ENCODE data around the gene PI3. TPM values are rescaled to one million over a fixed set of nuclear protein-coding genes. Genes with fewer than 3 reads are reported as not detected.

PI3 gene
- total RNA-seq, 1 donor from 2014 or later: not detected

DNA sequence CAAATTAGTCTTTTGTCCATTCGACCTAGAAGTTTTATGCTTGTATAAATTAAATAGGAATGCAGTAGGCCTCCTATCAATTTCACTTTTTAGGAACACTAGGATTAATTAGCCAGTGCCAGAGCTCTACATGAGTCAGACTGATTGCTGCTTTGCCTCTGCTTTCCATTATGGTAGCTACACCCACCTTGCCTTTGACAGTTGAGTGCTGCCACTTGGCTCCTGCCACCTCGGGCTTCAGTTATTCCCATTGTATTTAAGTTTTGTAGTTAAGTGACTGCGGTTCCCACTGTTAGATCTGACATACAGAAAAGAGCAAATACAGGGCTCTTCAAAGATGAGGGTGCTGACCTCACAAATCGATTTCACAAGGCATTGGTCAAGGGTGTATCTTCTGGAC lies 33.9 kb upstream of the PI3 start:
- no peak for DNase-seq (ENCODE audit: low spot score)
- Mint-ChIP-seq H3K4me1 (ENCODE audit: unreplicated experiment) (no peaks in the 10 kb centered on the region), H3K27me3 (ENCODE audit: unreplicated experiment) (no peaks in the 10 kb centered on the region), H3K9me3 (ENCODE audit: unreplicated experiment) (no peaks in the 10 kb centered on the region), H3K36me3 (ENCODE audit: low read depth, unreplicated experiment) (no peaks in the 10 kb centered on the region), H3K27ac (ENCODE audit: unreplicated experiment) (no peak overlapping the region), H3K4me3 (ENCODE audit: unreplicated experiment) (no peak overlapping the region)
- TF ChIP-seq, protein P1, sequence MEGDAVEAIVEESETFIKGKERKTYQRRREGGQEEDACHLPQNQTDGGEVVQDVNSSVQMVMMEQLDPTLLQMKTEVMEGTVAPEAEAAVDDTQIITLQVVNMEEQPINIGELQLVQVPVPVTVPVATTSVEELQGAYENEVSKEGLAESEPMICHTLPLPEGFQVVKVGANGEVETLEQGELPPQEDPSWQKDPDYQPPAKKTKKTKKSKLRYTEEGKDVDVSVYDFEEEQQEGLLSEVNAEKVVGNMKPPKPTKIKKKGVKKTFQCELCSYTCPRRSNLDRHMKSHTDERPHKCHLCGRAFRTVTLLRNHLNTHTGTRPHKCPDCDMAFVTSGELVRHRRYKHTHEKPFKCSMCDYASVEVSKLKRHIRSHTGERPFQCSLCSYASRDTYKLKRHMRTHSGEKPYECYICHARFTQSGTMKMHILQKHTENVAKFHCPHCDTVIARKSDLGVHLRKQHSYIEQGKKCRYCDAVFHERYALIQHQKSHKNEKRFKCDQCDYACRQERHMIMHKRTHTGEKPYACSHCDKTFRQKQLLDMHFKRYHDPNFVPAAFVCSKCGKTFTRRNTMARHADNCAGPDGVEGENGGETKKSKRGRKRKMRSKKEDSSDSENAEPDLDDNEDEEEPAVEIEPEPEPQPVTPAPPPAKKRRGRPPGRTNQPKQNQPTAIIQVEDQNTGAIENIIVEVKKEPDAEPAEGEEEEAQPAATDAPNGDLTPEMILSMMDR (IDR thresholded peaks at IDR 0.05; ENCODE audit: unreplicated experiment): no peak

DNA sequence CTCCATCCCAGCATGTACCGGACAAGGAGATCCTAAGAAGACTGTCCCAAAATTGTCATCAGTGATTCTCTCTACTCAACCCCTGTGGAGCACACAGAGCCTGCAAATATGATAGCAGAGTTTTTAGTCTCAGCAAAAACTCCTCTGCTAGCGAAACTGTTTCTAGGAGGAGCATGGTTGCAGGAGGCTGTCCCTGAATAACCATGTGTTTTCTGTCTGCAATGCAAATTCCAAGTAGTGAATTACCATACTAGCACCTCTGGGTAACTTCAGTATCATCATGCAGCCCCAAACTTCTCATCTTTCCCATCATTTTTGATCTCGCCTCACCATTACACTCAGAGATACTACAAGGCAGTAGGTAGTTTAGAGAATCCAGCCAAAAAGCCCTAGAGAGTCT lies 25.6 kb upstream of the PI3 start:
- Mint-ChIP-seq H3K4me3 (ENCODE audit: unreplicated experiment) (no peak overlapping the region), H3K4me1 (ENCODE audit: unreplicated experiment) (no peaks in the 10 kb centered on the region), H3K9me3 (ENCODE audit: unreplicated experiment) (no peaks in the 10 kb centered on the region), H3K27ac (ENCODE audit: unreplicated experiment) (no peak overlapping the region), H3K36me3 (ENCODE audit: low read depth, unreplicated experiment) (no peaks in the 10 kb centered on the region), H3K27me3 (ENCODE audit: unreplicated experiment) (peaks cover 2% of the 10 kb centered on the region)
- TF ChIP-seq, protein P1 (IDR thresholded peaks at IDR 0.05; ENCODE audit: unreplicated experiment): no peak
- DNase-seq (ENCODE audit: low spot score): no peak

DNA sequence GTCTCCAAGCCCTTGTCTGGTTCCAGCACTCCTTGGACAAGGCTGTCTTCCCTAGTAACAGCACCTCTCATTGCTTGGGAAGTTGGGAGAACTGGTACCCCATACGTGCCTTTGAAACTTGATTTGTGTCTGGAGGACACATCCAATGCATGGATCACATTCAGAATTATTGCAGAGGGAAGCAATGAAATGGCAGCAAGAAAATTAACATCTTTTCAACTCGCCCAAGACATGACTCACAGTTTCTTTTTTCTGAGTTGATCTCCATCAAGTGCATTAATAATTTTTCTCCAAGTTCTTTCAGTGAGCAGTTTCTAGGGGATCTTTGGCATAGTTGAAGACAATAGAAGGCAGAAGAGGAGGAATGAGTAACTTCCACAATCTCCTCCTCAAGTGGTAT lies 22.3 kb upstream of the PI3 start:
- no peak for DNase-seq (ENCODE audit: low spot score)
- Mint-ChIP-seq H3K36me3 (ENCODE audit: low read depth, unreplicated experiment) (peaks cover 4% of the 10 kb centered on the region), H3K4me1 (ENCODE audit: unreplicated experiment) (no peaks in the 10 kb centered on the region), H3K27ac (ENCODE audit: unreplicated experiment) (no peak overlapping the region), H3K27me3 (ENCODE audit: unreplicated experiment) (peaks cover 1% of the 10 kb centered on the region), H3K4me3 (ENCODE audit: unreplicated experiment) (no peak overlapping the region), H3K9me3 (ENCODE audit: unreplicated experiment) (no peaks in the 10 kb centered on the region)
- TF ChIP-seq, protein P1 (IDR thresholded peaks at IDR 0.05; ENCODE audit: unreplicated experiment): no peak

DNA sequence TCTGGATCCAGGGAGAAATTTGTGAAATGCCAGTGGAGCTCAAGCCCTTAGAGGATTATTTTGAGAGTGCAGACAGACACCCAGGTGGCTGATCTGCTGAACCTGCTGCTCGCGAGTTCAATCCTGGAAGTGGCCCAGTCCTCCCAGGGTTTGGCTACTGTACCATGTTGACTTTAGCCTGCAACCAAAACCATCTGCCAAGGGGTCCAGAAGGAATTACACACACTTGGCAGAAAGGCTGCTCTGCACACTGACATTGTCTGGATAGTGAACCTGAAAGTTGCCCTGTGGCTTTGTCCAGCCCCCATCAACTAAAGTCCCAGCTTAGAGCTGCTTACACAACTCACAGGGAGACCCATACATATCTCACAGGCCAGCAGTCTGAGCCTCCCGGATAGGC lies 21.6 kb upstream of the PI3 start:
- H3K27me3 Mint-ChIP-seq (ENCODE audit: unreplicated experiment): peaks cover 1% of the 10 kb centered on the region
- H3K4me1 Mint-ChIP-seq (ENCODE audit: unreplicated experiment): no peaks in the 10 kb centered on the region
- DNase-seq (ENCODE audit: low spot score): no peak
- no peaks in the 10 kb centered on the region for H3K9me3 Mint-ChIP-seq (ENCODE audit: unreplicated experiment)
- TF ChIP-seq, protein P1 (IDR thresholded peaks at IDR 0.05; ENCODE audit: unreplicated experiment): no peak
- H3K36me3 Mint-ChIP-seq (ENCODE audit: low read depth, unreplicated experiment): peaks cover 4% of the 10 kb centered on the region
- H3K4me3 Mint-ChIP-seq (ENCODE audit: unreplicated experiment): no peak overlapping the region
- no peak overlapping the region for H3K27ac Mint-ChIP-seq (ENCODE audit: unreplicated experiment)

DNA sequence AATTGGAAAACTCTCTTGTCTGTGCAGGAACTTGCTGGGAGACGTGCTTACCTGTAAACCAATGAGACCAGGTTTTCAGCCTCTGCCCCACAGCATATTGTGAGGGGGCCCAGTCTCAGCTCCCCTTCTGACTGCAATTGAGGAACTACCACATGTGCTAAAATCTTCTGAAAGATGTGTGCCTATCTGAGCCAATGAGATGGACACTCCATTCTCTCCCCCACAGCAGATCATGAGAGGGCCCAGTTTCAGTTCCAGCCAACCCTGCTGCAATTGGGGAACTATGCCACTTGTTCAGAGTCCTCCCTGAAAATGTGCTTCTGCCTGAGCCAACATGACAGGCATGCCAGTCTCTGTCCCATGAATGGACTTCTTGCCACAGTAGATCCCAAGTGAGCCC lies 20.9 kb upstream of the PI3 start:
- Mint-ChIP-seq H3K4me1 (ENCODE audit: unreplicated experiment) (no peaks in the 10 kb centered on the region), H3K27me3 (ENCODE audit: unreplicated experiment) (peaks cover 1% of the 10 kb centered on the region), H3K27ac (ENCODE audit: unreplicated experiment) (no peak overlapping the region), H3K4me3 (ENCODE audit: unreplicated experiment) (no peak overlapping the region), H3K36me3 (ENCODE audit: low read depth, unreplicated experiment) (peaks cover 4% of the 10 kb centered on the region), H3K9me3 (ENCODE audit: unreplicated experiment) (no peaks in the 10 kb centered on the region)
- no peak for DNase-seq (ENCODE audit: low spot score)
- TF ChIP-seq, protein P1 (IDR thresholded peaks at IDR 0.05; ENCODE audit: unreplicated experiment): no peak
